OCI-LY3 (cell line): Measurements from ENCODE around the gene C17orf100.

Source experiments
- H2AFZ ChIP-seq: fragments of 200-600, 300-600 bp; shearing (Covaris generic); 2 replicates; pipeline ENCODE4 v1.6.0; 2014; ENCODE audit warnings: antibody characterized with exemption, low read depth, low read length
- H3K27ac ChIP-seq: fragments of 200-600, 300-600 bp; sonication (generic); 2 replicates; pipeline ENCODE4 v1.5.1; 2014; ENCODE audit warnings: mild to moderate bottlenecking, low read length, moderate library complexity, mixed read lengths
- H3K27me3 ChIP-seq: fragments of 200-600, 300-600 bp; sonication (generic); 2 replicates; pipeline ENCODE4 v1.6.1; 2014; ENCODE audit warnings: low read depth, low read length, mixed read lengths
- H3K36me3 ChIP-seq: fragments of 200-600, 300-600 bp; sonication (generic); replicated peaks from 2 replicates; pipeline ENCODE3; 2014; ENCODE audit warnings: low read depth, low read length, mixed read lengths
- H3K4me1 ChIP-seq: fragments of 300-600, 200-600 bp; sonication (generic); 2 replicates; pipeline ENCODE4 v1.6.1; 2014; ENCODE audit warnings: low read length, mixed read lengths
- H3K4me2 ChIP-seq: fragments of 200-600, 300-600 bp; sonication (generic); 2 replicates; pipeline ENCODE4 v1.6.1; 2014; ENCODE audit warnings: low read length, mixed read lengths
- H3K4me3 ChIP-seq: fragments of 300-600, 200-600 bp; sonication (generic); 2 replicates; pipeline ENCODE4 v1.5.1; 2014; ENCODE audit warnings: antibody characterized with exemption, mild to moderate bottlenecking, low read length, moderate library complexity
- H3K79me2 ChIP-seq: fragments of 300-600, 200-600 bp; shearing (Covaris generic); 2 replicates; pipeline ENCODE4 v1.6.1; 2014; ENCODE audit warnings: mild to moderate bottlenecking, low read length, mixed read lengths
- H3K9ac ChIP-seq: fragments of 300-600, 200-600 bp; shearing (Covaris generic); 2 replicates; pipeline ENCODE4 v1.6.0; 2014; ENCODE audit warnings: mild to moderate bottlenecking, low read length, moderate library complexity
- H3K9me3 ChIP-seq: fragments of 200-600, 300-600 bp; shearing (Covaris generic); 2 replicates; pipeline ENCODE4 v1.6.1; 2014; ENCODE audit warnings: low read length, mixed read lengths; ENCODE audit not compliant: insufficient read depth
- H4K20me1 ChIP-seq: fragments of 200-600, 300-600 bp; sonication (generic); 2 replicates; pipeline ENCODE4 v1.6.1; 2016; ENCODE audit warnings: low read length, mixed read lengths; ENCODE audit not compliant: insufficient read depth
- EZH2phosphoT487 ChIP-seq: fragments of 200-600 bp; shearing (Covaris generic); IDR thresholded peaks from 2 replicates; pipeline ENCODE4 v1.6.1; 2018; ENCODE audit warnings: antibody characterized with exemption, mixed run types, low read depth
- TF ChIP-seq, protein P1 (sequence below): fragments of 200-600, 300-600 bp; sonication (generic); IDR thresholded peaks from 2 replicates; pipeline ENCODE4 v1.5.1; 2014; ENCODE audit warnings: antibody characterized with exemption, low read length, low read depth

The C17orf100 gene

DNA sequence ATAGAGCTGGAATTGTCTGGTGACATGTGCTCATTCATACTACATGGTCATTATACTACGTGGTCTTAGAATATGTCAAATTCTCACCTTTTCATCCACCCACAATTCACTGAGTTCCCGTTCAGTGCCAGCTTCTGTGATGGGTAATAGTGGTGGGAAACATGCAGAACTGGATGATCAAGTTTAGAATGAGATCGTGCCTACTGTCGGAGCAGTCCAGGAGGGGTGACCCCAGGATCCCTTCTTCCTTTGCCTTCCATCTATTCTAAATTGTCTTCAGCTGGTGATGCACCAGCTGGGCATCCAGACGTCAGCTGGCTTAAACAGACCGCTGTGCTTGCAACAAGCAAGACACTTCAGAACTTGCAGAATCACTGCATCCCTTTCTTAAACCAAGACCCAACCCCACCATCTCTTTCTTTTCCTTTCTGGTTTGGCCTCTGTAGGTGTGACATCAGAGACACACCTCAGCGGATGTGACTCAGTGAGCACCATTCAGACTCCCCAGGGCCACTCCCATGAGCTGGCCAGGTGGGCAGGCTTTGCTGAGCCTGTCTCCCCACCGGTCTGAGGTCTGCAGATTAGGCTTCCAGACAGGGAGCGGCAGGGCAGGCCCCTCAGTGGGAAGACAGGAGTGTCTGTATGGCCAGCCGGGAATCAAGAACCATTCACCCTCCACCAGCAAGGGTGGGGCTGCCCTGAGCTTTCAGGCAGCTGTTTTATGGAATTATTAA lies 18.1 kb downstream of the C17orf100 start:
- Histone ChIP-seq H3K9ac (no peak overlapping the region), H3K36me3 (no peaks in the 10 kb centered on the region), H3K4me3 (no peak overlapping the region), H3K79me2 (no peaks in the 10 kb centered on the region), H3K27ac (no peak overlapping the region), H3K4me2 (no peak overlapping the region), H2AFZ (no peak overlapping the region), H4K20me1 (no peaks in the 10 kb centered on the region), H3K9me3 (no peaks in the 10 kb centered on the region), H3K27me3 (no peaks in the 10 kb centered on the region), H3K4me1 (no peaks in the 10 kb centered on the region)
- TF ChIP-seq, protein P1, sequence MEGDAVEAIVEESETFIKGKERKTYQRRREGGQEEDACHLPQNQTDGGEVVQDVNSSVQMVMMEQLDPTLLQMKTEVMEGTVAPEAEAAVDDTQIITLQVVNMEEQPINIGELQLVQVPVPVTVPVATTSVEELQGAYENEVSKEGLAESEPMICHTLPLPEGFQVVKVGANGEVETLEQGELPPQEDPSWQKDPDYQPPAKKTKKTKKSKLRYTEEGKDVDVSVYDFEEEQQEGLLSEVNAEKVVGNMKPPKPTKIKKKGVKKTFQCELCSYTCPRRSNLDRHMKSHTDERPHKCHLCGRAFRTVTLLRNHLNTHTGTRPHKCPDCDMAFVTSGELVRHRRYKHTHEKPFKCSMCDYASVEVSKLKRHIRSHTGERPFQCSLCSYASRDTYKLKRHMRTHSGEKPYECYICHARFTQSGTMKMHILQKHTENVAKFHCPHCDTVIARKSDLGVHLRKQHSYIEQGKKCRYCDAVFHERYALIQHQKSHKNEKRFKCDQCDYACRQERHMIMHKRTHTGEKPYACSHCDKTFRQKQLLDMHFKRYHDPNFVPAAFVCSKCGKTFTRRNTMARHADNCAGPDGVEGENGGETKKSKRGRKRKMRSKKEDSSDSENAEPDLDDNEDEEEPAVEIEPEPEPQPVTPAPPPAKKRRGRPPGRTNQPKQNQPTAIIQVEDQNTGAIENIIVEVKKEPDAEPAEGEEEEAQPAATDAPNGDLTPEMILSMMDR, result no peak
- TF ChIP-seq EZH2phosphoT487, result no peak

DNA sequence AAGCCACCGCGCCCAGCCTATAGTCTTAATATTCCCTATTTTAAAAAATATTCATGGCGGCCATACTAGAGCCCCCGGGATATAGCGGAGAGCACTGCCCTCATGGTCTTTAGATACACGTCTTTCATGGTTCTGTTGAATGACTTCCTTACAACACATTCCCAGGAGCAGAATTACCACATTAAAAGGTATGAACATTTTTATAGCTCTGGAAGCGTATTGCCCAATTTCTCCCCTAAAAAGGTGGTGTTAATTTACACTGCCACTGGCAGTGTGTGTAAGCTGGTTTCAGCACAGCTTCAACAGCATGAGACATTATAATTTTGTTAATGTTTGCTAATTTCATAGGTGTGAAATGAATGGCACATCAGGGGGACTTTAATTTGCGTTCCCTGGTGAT lies 19.0 kb downstream of the C17orf100 start:
- H3K27ac ChIP-seq, result no peak overlapping the region
- no peaks in the 10 kb centered on the region for H3K9me3 ChIP-seq
- H3K4me2 ChIP-seq, result no peak overlapping the region
- H2AFZ ChIP-seq, result no peak overlapping the region
- H4K20me1 ChIP-seq, result no peaks in the 10 kb centered on the region
- H3K9ac ChIP-seq, result no peak overlapping the region
- TF ChIP-seq, protein P1, result no peak
- no peak for TF ChIP-seq EZH2phosphoT487
- no peak overlapping the region for H3K4me3 ChIP-seq
- H3K4me1 ChIP-seq, result no peaks in the 10 kb centered on the region
- no peaks in the 10 kb centered on the region for H3K36me3 ChIP-seq
- no peaks in the 10 kb centered on the region for H3K79me2 ChIP-seq
- H3K27me3 ChIP-seq, result no peaks in the 10 kb centered on the region

DNA sequence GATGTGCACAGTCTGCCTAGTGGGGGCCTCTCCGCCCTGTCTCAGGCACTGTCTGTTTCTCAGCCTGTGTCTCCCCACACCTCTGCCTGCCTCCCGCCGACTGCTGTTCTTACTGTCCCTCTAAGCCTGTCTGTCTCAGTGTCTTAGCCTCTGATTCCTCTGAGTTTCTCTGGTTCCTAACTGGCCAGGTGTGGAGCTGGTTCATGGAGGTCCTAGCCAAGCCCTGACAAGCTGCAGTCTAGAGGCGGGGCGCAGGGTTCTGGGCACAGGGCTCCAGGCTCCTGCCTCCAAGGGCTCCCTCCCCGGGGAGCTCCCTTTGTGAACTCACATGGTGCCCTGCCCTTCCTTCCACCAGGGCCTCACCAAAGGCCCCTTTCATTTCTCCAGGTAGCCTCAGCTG lies 19.4 kb downstream of the C17orf100 start:
- no peaks in the 10 kb centered on the region for H3K36me3 ChIP-seq
- no peak overlapping the region for H2AFZ ChIP-seq
- H3K4me1 ChIP-seq, result no peaks in the 10 kb centered on the region
- TF ChIP-seq, protein P1, result no peak
- no peak for TF ChIP-seq EZH2phosphoT487
- no peaks in the 10 kb centered on the region for H3K79me2 ChIP-seq
- H3K27ac ChIP-seq, result no peak overlapping the region
- H4K20me1 ChIP-seq, result no peaks in the 10 kb centered on the region
- no peaks in the 10 kb centered on the region for H3K27me3 ChIP-seq
- H3K9me3 ChIP-seq, result no peaks in the 10 kb centered on the region
- H3K9ac ChIP-seq, result no peak overlapping the region
- no peak overlapping the region for H3K4me2 ChIP-seq
- H3K4me3 ChIP-seq, result no peak overlapping the region

DNA sequence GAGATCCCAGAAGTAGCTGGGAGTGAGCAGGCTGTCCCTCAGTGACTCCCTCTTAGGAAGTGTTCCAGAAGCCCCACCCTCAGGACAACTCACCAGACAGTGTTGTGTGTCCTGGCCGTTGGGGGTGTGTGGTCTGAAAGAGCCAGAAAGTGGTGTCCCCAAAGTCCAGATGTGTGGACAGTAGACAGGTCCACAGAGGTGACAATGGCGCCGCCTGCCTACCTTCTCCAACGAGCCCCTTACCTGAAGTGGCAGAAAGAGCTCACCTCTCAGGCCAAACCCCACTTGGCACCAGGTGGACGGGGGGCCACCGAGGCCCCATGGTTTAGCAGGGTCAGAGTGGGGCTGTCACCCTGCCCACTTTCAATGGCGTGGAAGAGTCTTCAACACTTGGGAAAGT lies 19.9 kb downstream of the C17orf100 start:
- no peaks in the 10 kb centered on the region for H3K4me1 ChIP-seq
- no peak overlapping the region for H3K4me3 ChIP-seq
- no peaks in the 10 kb centered on the region for H4K20me1 ChIP-seq
- H3K9ac ChIP-seq, result no peak overlapping the region
- H3K9me3 ChIP-seq, result no peaks in the 10 kb centered on the region
- H3K27me3 ChIP-seq, result no peaks in the 10 kb centered on the region
- no peak overlapping the region for H3K27ac ChIP-seq
- H3K4me2 ChIP-seq, result no peak overlapping the region
- H3K36me3 ChIP-seq, result no peaks in the 10 kb centered on the region
- no peak overlapping the region for H2AFZ ChIP-seq
- H3K79me2 ChIP-seq, result no peaks in the 10 kb centered on the region
- TF ChIP-seq, protein P1, result no peak
- no peak for TF ChIP-seq EZH2phosphoT487
